IMR-90 (cell line): ENCODE measurements around the gene GNAZ. TPM values are rescaled to one million over a fixed set of nuclear protein-coding genes. Genes with fewer than 3 reads are reported as not detected.

ENCODE experiments used
- ATAC-seq: fragments of 200-7000 bp; cut with Tn5 transposase; 2 replicates; pipeline ENCODE4 v1.9.1; 2020; ENCODE audit warnings: low read depth, mild to moderate bottlenecking, moderate library complexity
- BruUV-seq: library from RNA; stranded (reverse); fragments of 400-500 nt; replicated peaks from 2 replicates; lab custom pipeline; 2021; lab: Mats Ljungman, UMichigan
- CTCF ChIA-PET: fragments of 300-600 bp; formaldehyde crosslinking; extraction: SDS; loops from one replicate; lab custom pipeline; 2021; ENCODE audit warnings: antibody characterized with exemption; lab: Yijun Ruan, JAX
- POLR2A ChIA-PET: fragments of 300-600 bp; sonication (Branson Sonifier 250); formaldehyde crosslinking; loops from one replicate; lab custom pipeline; 2022; ENCODE audit warnings: antibody characterized with exemption; ENCODE audit not compliant: unreplicated experiment; lab: Charles Lee
- DNase-seq: peaks from one replicate; pipeline ENCODE4 v3.0.0; 2013
- H2AFZ ChIP-seq: replicated peaks from 2 replicates; pipeline ENCODE3; 2013; ENCODE audit warnings: low read length, mild to moderate bottlenecking; ENCODE audit not compliant: poor library complexity
- H2AK5ac ChIP-seq: 2 replicates; pipeline ENCODE4 v1.6.1; 2013; ENCODE audit warnings: low read depth, low read length, inconsistent platforms
- H2AK9ac ChIP-seq: replicated peaks from 2 replicates; pipeline ENCODE3; 2013; ENCODE audit warnings: mild to moderate bottlenecking, low read depth, low read length, moderate library complexity; ENCODE audit not compliant: poor library complexity
- H2BK120ac ChIP-seq: 2 replicates; pipeline ENCODE4 v1.6.1; 2013; ENCODE audit warnings: low read depth, low read length, inconsistent platforms
- H2BK15ac ChIP-seq: 3 replicates; pipeline ENCODE4 v1.6.1; 2013; ENCODE audit warnings: low read depth, low read length, inconsistent platforms
- H2BK20ac ChIP-seq: 2 replicates; pipeline ENCODE4 v1.6.1; 2013; ENCODE audit warnings: low read depth, mild to moderate bottlenecking, inconsistent platforms, low read length, moderate library complexity
- H2BK5ac ChIP-seq: 2 replicates; pipeline ENCODE4 v1.6.1; 2013; ENCODE audit warnings: mild to moderate bottlenecking, low read depth, low read length, inconsistent platforms; ENCODE audit not compliant: poor library complexity, severe bottlenecking
- H3K14ac ChIP-seq: replicated peaks from 2 replicates; pipeline ENCODE4 v1.6.1; 2013; ENCODE audit warnings: low read depth, low read length, inconsistent platforms
- H3K18ac ChIP-seq: 2 replicates; pipeline ENCODE4 v1.6.1; 2013; ENCODE audit warnings: low read depth, low read length, control low read depth
- H3K23ac ChIP-seq: 2 replicates; pipeline ENCODE4 v1.6.1; 2013; ENCODE audit warnings: low read depth, low read length, inconsistent platforms
- H3K27ac ChIP-seq: 2 replicates; pipeline ENCODE4 v1.5.1; 2013; ENCODE audit warnings: mild to moderate bottlenecking, control low read depth, low read length; ENCODE audit not compliant: insufficient read depth
- H3K27me3 ChIP-seq: 2 replicates; pipeline ENCODE4 v1.6.1; 2013; ENCODE audit warnings: low read length; ENCODE audit not compliant: control insufficient read depth, insufficient read depth
- H3K36me3 ChIP-seq: 2 replicates; pipeline ENCODE4 v1.6.1; 2013; ENCODE audit warnings: low read length, mixed read lengths; ENCODE audit not compliant: control insufficient read depth, insufficient read depth
- H3K4ac ChIP-seq: 2 replicates; pipeline ENCODE4 v1.6.1; 2013; ENCODE audit warnings: low read depth, low read length, inconsistent platforms
- H3K4me1 ChIP-seq: 2 replicates; pipeline ENCODE4 v1.6.1; 2013; ENCODE audit warnings: low read length, mixed read lengths; ENCODE audit not compliant: control insufficient read depth, insufficient read depth
- H3K4me2 ChIP-seq: 2 replicates; pipeline ENCODE4 v1.6.1; 2013; ENCODE audit warnings: low read depth, mild to moderate bottlenecking, control low read depth, low read length, moderate library complexity
- H3K4me3 ChIP-seq: 2 replicates; pipeline ENCODE4 v1.5.1; 2013; ENCODE audit warnings: low read depth, mild to moderate bottlenecking, control low read depth, low read length, moderate library complexity; ENCODE audit not compliant: insufficient read depth
- H3K56ac ChIP-seq: 2 replicates; pipeline ENCODE4 v1.6.1; 2013; ENCODE audit warnings: low read length, inconsistent platforms; ENCODE audit not compliant: insufficient read depth; ENCODE audit errors: extremely low read depth
- H3K79me1 ChIP-seq, 2 experiments: 2 replicates each; pipeline ENCODE4 v1.6.1; 2013; ENCODE audit warnings: low read length in 2 of 2, inconsistent platforms in 1 of 2, low read depth in 1 of 2
- H3K9ac ChIP-seq: 2 replicates; pipeline ENCODE4 v1.6.1; 2013; ENCODE audit warnings: low read depth, low read length, control low read depth
- H3K9me1 ChIP-seq: 2 replicates; pipeline ENCODE4 v1.6.1; 2013; ENCODE audit warnings: low read length, inconsistent platforms; ENCODE audit not compliant: insufficient read depth
- H3K9me3 ChIP-seq: 2 replicates; pipeline ENCODE4 v1.6.1; 2013; ENCODE audit warnings: low read length; ENCODE audit not compliant: control insufficient read depth, insufficient read depth
- H4K20me1 ChIP-seq: 2 replicates; pipeline ENCODE4 v1.6.1; 2013; ENCODE audit warnings: low read length, inconsistent platforms; ENCODE audit not compliant: insufficient read depth
- H4K5ac ChIP-seq: 2 replicates; pipeline ENCODE4 v1.6.1; 2013; ENCODE audit warnings: mild to moderate bottlenecking, low read depth, low read length, control low read depth
- H4K8ac ChIP-seq, 2 experiments: 2 replicates each; pipeline ENCODE4 v1.6.1; 2013; ENCODE audit warnings: low read depth in 2 of 2, low read length in 2 of 2, control low read depth in 1 of 2, inconsistent platforms in 1 of 2
- H4K91ac ChIP-seq: 2 replicates; pipeline ENCODE4 v1.6.1; 2013; ENCODE audit warnings: low read depth, low read length, inconsistent platforms; ENCODE audit not compliant: insufficient read depth
- BHLHE40 ChIP-seq: fragments of 150-350 bp; IDR thresholded peaks from 2 replicates; pipeline ENCODE4 v1.6.1; 2016; ENCODE audit warnings: mild to moderate bottlenecking, low read depth, low read length
- CEBPB ChIP-seq: IDR thresholded peaks from 2 replicates; pipeline ENCODE4 v1.6.1; 2012; ENCODE audit warnings: low read depth, low read length, improper control_type of control experiment
- CHD1 ChIP-seq: IDR thresholded peaks from 2 replicates; pipeline ENCODE4 v1.6.1; 2012; ENCODE audit warnings: low read depth, low read length, improper control_type of control experiment
- FOS ChIP-seq: fragments of 150-350 bp; IDR thresholded peaks from 2 replicates; pipeline ENCODE4 v1.6.1; 2016; ENCODE audit warnings: low read depth, low read length
- MAZ ChIP-seq: IDR thresholded peaks from 2 replicates; pipeline ENCODE4 v1.6.1; 2012; ENCODE audit warnings: low read depth, mild to moderate bottlenecking, low read length, improper control_type of control experiment, moderate library complexity, borderline replicate concordance
- NFE2L2 ChIP-seq: fragments of 150-350 bp; IDR thresholded peaks from 2 replicates; pipeline ENCODE4 v1.6.1; 2016; ENCODE audit warnings: low read depth, mild to moderate bottlenecking, low read length
- POLR2A ChIP-seq: IDR thresholded peaks from 2 replicates; pipeline ENCODE4 v1.6.1; 2012; ENCODE audit warnings: mild to moderate bottlenecking, low read depth, low read length
- WGBS, 2 experiments: methylation state at CpG; one replicate each; pipeline versions ENCODE4 v1.1.5 to v1.1.7; 2013; ENCODE audit warnings: missing lambda C conversion rate in 2 of 2; ENCODE audit not compliant: insufficient read length in 1 of 2; ENCODE audit errors: extremely low coverage in 2 of 2; 5-methylcytosine and 5-hydroxymethylcytosine counted together
- dilution Hi-C: fragments of 300-500 bp; cut with HindIII; formaldehyde crosslinking; loops from one replicate; pipeline ENCODE4 v1.14.3; 2018; ENCODE audit warnings: low sequenced_read_pairs; ENCODE audit not compliant: unreplicated experiment
- in situ Hi-C: fragments of 300-500 bp; cut with MboI; formaldehyde crosslinking; loops from 3 replicates; pipeline ENCODE4 v1.14.3; 2019; ENCODE audit warnings: low sequenced_read_pairs, inconsistent platforms, mixed read lengths
- intact Hi-C: fragments of 100-400 bp; cut with micrococcal nuclease; formaldehyde crosslinking; loops from 2 replicates; pipeline ENCODE4 v1.10.0; 2022
- polyA plus RNA-seq, 3 experiments: library from polyadenylated mRNA; depleted of rRNA; stranded (reverse); fragments of >200 nt; gene quantifications; 2 replicates each; pipeline ENCODE4 v1.2.3, GENCODE V29; 2012; ENCODE audit warnings: low replicate concordance in 1 of 3
- total RNA-seq: library from RNA; depleted of rRNA; stranded (reverse); fragments of >200 nt; gene quantifications from 2 replicates; pipeline ENCODE4 v1.2.3, GENCODE V29; 2012
- TF ChIP-seq, protein P1 (sequence below): fragments of 150-350 bp; IDR thresholded peaks from 2 replicates; pipeline ENCODE4 v1.6.1; 2016; ENCODE audit warnings: low read depth, mild to moderate bottlenecking, low read length, moderate library complexity, borderline replicate concordance

The GNAZ gene
- total and polyA plus RNA-seq, 2 of the 4 experiments (the other 2 are of a cell fraction), result 1.5 to 2.5 TPM

- DNase-seq (no peak), ATAC-seq (no peak)
- Histone ChIP-seq H2BK5ac (no peak overlapping the region), H4K20me1 (no peaks in the 10 kb centered on the region; the same call in 1 of the 2 replicates), H2BK120ac (no peak overlapping the region), H3K9me3 (no peaks in the 10 kb centered on the region), H2AK5ac (no peak overlapping the region), H3K23ac (no peak overlapping the region), H3K27me3 (no peaks in the 10 kb centered on the region; the same call in 1 of the 2 replicates), H4K5ac (no peak overlapping the region), H3K14ac (no peak overlapping the region), H2AFZ (peak overlapping the region; percentile 21), H3K9me1 (no peaks in the 10 kb centered on the region), H3K79me1 (no peaks in the 10 kb centered on the region), H3K4me2 (no peak overlapping the region), H4K8ac (no peak overlapping the region), H3K9ac (no peak overlapping the region), H2BK15ac (no peak overlapping the region), H2BK20ac (no peak overlapping the region), H3K56ac (no peak overlapping the region), H3K4ac (no peak overlapping the region), H4K91ac (no peak overlapping the region), H3K4me3 (no peak overlapping the region), H3K27ac (no peak overlapping the region), H3K4me1 (no peaks in the 10 kb centered on the region), H2AK9ac (no peak overlapping the region), H3K36me3 (no peaks in the 10 kb centered on the region), H3K18ac (no peak overlapping the region)
- TF ChIP-seq, protein P1, sequence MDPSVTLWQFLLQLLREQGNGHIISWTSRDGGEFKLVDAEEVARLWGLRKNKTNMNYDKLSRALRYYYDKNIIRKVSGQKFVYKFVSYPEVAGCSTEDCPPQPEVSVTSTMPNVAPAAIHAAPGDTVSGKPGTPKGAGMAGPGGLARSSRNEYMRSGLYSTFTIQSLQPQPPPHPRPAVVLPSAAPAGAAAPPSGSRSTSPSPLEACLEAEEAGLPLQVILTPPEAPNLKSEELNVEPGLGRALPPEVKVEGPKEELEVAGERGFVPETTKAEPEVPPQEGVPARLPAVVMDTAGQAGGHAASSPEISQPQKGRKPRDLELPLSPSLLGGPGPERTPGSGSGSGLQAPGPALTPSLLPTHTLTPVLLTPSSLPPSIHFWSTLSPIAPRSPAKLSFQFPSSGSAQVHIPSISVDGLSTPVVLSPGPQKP, result no peak
- no peak for TF ChIP-seq MAZ
- no peak for TF ChIP-seq POLR2A
- TF ChIP-seq BHLHE40, result no peak
- no peak for TF ChIP-seq FOS
- no peak for TF ChIP-seq CEBPB
- TF ChIP-seq CHD1, result no peak
- TF ChIP-seq NFE2L2, result no peak
- dilution Hi-C loops, result no loop called here
- CTCF ChIA-PET, result no interaction called here
- in situ Hi-C loops, result no loop called here
- POLR2A ChIA-PET, result no interaction called here
- BruUV-seq, result no TSS peak
- WGBS, 2 experiments, result 60% methylated on average over 2 of the region's 7 CpGs; no CpG with 5 or more reads in 1 of the 2 experiments
- intact Hi-C loops, result no loop called here
These were observed 29.9 kb downstream of the GNAZ start for GRCh38 chr22:23100124-23100801.
